Skeletal muscle satellite cell (primary cell): ENCODE results near the gene ZKSCAN1.
"Not testable (repeated sequence)": the region's sequence is repeated elsewhere in the genome, so short reads cannot be mapped to it uniquely, and the experiment has no call there.

ENCODE experiments used
- H3K27me3 ChIP-seq: 2 replicates; pipeline ENCODE4 v1.7.0; 2013; ENCODE audit warnings: low read length; ENCODE audit not compliant: control insufficient read depth, insufficient read depth
- H3K36me3 ChIP-seq: 2 replicates; pipeline ENCODE4 v1.7.0; 2013; ENCODE audit warnings: mild to moderate bottlenecking, control low read depth, low read length; ENCODE audit not compliant: insufficient read depth
- H3K4me1 ChIP-seq: 2 replicates; pipeline ENCODE4 v1.7.0; 2013; ENCODE audit warnings: low read length; ENCODE audit not compliant: control insufficient read depth, insufficient read depth
- H3K4me2 ChIP-seq: 2 replicates; pipeline ENCODE4 v1.7.0; 2013; ENCODE audit warnings: mild to moderate bottlenecking, low read length
- H3K4me3 ChIP-seq: 2 replicates; pipeline ENCODE4 v1.7.0; 2013; ENCODE audit warnings: low read length
- H3K9ac ChIP-seq: 2 replicates; pipeline ENCODE4 v1.7.0; 2013; ENCODE audit warnings: mild to moderate bottlenecking, low read depth, low read length, moderate library complexity
- H3K9me3 ChIP-seq: replicated peaks from 2 replicates; pipeline ENCODE4 v1.7.0; 2013; ENCODE audit warnings: mild to moderate bottlenecking, control low read depth, low read length

The ZKSCAN1 gene

DNA sequence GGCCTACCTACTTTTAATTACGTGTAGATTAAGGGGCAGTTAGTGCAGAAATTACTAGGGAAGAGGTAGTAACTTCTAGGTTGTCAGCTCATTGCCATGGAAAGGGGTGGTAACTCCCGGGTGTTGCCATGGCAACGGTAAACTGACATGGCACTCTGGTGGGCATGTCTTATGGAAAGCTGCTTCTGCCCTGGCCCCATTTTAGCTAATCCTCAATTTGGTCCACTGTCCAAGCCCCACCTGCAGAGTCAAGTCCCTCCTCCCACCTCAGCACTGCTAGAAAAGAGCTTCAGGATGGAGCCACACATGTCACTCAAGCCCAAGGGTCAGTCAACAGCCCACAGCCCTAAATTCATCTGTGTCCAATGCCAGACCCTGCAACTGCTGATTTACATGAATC, 7.5 kb upstream of the ZKSCAN1 start:
- Histone ChIP-seq H3K4me3 (no peak overlapping the region), H3K9me3 (no peaks in the 10 kb centered on the region), H3K9ac (no peak overlapping the region), H3K4me2 (no peak overlapping the region), H3K4me1 (no peaks in the 10 kb centered on the region), H3K36me3 (no peaks in the 10 kb centered on the region), H3K27me3 (peaks cover 19% of the 10 kb centered on the region)

DNA sequence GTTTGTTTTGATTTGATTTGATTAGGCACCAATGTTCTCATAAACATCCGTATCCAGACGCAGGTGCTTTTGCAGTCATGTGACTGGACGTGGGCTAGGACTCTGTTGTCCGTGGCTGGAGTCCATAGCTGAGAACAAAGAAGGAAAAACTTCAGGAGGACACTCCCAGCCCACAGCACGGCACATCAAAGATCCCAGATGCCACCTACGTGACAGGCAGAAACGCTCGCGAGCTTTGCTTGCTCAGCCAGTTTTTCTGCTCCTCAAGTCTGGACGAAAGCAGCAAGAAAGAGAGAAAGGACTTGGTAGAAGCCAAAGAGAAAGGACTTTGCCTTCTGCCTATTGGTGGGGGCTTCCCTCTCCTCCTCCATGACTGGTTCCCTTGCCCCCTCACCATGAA, 6.9 kb upstream of the ZKSCAN1 start:
- Histone ChIP-seq H3K4me3 (no peak overlapping the region), H3K9ac (no peak overlapping the region), H3K27me3 (peaks cover 19% of the 10 kb centered on the region), H3K4me2 (no peak overlapping the region), H3K36me3 (no peaks in the 10 kb centered on the region), H3K9me3 (no peaks in the 10 kb centered on the region), H3K4me1 (no peaks in the 10 kb centered on the region)

DNA sequence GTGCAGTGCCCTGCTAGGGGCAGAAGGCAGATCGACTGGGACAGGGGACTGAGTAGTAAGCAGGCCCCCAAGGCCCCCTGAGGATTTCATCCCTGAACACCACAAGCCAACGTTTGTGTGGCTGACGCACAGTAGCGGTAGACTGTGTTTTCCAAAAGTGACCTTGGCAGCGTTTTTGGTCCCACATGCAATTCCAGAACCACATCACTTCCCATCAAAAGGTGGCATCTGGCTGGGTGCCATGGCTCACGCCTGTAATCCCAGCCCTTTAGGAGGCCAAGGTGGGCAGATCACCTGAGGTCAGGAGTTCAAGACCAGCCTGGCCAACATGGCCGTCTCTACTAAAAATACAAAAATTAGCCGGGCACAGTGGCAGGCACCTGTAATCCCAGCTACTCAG, 5.4 kb upstream of the ZKSCAN1 start:
- not testable (repeated sequence) for H3K4me1 ChIP-seq, H3K9ac ChIP-seq, H3K4me3 ChIP-seq, H3K36me3 ChIP-seq, H3K9me3 ChIP-seq, H3K4me2 ChIP-seq
- peaks cover 11% of the 10 kb centered on the region for H3K27me3 ChIP-seq

DNA sequence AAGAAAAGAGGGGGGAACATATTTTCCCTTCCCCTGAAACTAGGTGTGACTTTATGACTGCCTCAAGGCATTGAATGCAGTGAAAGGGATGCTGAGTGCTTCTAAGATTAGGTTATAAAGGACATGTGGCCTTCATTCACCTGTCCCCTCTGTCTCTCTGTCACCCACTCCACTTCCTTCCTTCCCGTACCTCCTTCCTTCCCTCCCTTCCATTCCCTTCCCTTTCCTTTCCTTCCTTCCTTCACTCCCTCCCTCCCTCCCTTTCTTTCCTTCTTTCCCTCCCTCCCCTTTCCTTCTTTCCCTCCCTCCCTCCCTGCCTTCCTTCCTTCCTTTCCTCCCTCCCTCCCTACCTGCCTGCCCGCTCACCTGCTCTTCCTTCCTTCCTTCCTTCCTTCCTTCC, 4.5 kb upstream of the ZKSCAN1 start:
- Histone ChIP-seq H3K27me3 (peaks cover 11% of the 10 kb centered on the region), H3K4me3 (no peak overlapping the region), H3K36me3 (no peaks in the 10 kb centered on the region), H3K4me1 (peaks cover 4% of the 10 kb centered on the region), H3K9me3 (no peaks in the 10 kb centered on the region), H3K4me2 (no peak overlapping the region), H3K9ac (no peak overlapping the region)

DNA sequence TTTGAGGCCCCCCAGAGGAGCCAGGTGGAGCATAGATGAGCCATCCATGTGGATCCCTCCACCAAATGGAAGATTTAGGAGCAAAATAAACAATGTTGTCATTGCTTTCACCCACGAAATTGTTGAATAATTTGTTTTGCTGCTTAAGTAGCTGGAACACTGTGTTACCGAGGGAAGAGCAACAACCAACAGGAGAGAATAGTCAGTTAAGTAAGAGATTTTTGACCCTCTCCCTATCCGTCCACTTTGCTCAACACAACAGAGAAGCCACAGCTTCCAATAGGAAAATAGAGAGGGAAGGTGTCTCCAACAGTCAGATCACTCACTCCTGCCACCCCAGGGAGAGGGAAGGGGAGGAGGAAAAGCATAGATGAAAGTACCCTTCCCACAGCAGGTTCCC, 3.9 kb upstream of the ZKSCAN1 start:
- H3K36me3 ChIP-seq, result no peaks in the 10 kb centered on the region
- H3K9me3 ChIP-seq, result no peaks in the 10 kb centered on the region
- H3K4me3 ChIP-seq, result no peak overlapping the region
- H3K4me2 ChIP-seq, result no peak overlapping the region
- H3K9ac ChIP-seq, result no peak overlapping the region
- peaks cover 11% of the 10 kb centered on the region for H3K27me3 ChIP-seq
- H3K4me1 ChIP-seq, result peaks cover 4% of the 10 kb centered on the region

DNA sequence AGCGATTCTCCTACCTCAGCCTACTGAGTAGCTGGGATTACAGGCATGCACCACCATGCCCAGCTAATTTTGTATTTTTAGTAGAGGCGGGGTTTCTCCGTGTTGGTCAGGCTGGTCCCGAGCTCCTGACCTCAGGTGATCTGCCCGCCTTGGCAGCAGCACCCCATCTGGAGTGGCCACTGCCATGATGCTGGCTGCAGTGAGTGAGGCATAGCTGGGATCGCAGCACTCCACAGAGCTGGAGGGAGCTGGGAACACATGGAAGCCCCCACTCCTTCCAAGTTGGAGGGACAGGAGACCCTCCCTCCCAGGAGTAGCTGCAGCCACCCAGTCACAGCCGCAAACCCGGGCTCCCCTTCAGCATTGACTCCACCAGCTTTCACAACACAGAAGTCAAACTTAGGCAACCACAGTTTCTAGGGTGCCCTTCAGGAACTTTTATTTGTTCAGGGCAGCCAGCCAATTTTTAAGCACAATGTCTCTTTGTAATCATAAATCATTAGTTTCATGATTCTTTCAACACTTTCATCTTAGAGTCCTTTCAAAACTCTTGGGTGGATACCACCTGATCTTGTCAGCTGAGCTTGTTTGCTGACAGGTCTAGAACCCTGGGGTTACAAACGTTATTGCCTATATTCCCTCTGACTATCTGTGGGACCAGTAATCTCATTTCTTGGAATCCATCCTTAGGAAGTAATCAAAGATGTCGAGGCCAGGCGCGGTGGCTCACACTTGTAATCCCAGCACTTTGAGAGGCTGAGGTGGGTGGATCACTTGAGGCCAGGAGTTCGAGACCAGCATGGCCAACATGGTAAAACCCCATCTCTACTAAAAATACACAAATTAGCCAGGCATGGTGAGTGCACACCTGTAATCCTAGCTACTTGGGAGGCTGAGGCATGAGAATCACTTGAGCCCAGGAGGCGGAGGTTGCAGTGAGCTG, 2.7 kb upstream of the ZKSCAN1 start:
- not testable (repeated sequence) for H3K4me3 ChIP-seq, H3K4me2 ChIP-seq, H3K9ac ChIP-seq, H3K9me3 ChIP-seq, H3K36me3 ChIP-seq
- H3K27me3 ChIP-seq, result peaks cover 11% of the 10 kb centered on the region
- peaks cover 10% of the 10 kb centered on the region for H3K4me1 ChIP-seq

DNA sequence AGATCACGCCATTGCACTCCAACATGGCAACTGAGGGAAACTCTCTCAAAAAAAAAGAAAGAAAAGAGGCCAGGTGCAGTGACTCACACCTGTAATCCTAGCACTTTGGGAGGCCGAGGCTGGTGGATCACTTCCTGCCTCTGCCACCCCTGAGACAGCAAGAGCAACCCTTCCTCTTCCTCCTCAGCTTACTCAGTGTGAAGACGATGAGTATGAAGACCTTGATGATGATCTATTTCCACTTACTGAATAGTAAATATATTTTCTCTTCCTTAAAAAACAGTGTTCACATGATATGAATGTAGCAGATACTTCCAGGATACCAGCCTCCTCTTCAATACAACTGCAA, 2.1 kb upstream of the ZKSCAN1 start:
- H3K4me1 ChIP-seq, result peaks cover 10% of the 10 kb centered on the region
- H3K4me2 ChIP-seq, result no peak overlapping the region
- H3K4me3 ChIP-seq, result no peak overlapping the region
- H3K9ac ChIP-seq, result no peak overlapping the region
- H3K36me3 ChIP-seq, result peaks cover 2% of the 10 kb centered on the region
- no peaks in the 10 kb centered on the region for H3K9me3 ChIP-seq
- peaks cover 10% of the 10 kb centered on the region for H3K27me3 ChIP-seq

DNA sequence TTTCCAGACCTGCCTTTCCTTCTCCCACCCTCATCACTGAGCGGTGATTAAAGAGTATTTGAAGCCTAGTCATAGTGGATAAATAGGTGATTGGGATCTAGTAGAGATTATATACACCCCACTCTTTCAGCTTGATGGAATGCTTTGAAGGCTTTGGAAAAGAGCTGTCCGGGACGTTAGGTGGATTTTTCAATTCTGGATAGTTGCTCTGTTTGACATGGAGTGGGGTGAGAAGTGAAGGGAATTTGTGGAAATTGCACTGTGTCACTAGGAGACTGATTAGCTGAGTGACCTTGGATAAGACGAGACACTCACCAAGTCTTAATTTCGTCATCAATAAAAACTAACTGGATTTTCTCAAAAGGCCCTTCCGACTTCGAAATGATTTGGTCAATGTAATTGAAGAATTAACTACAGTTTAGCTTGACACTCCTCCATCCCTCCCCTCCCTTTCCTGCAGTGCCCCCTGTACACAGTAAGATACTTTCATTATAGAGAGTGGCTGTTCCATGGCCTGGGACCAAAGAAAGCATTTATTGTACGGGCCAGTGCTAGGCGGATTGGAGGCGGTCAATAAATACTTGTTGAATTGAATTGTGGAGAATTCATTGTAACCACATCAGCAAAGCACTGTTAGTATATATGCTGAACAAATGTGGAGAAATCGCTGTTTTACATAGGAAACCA, 962 bp downstream of the ZKSCAN1 start:
- Histone ChIP-seq H3K36me3 (peaks cover 2% of the 10 kb centered on the region), H3K4me2 (peak overlapping the region; percentile 88), H3K4me3 (peak overlapping the region; percentile 87), H3K27me3 (peaks cover 6% of the 10 kb centered on the region), H3K9ac (peak overlapping the region; percentile 100), H3K9me3 (no peaks in the 10 kb centered on the region), H3K4me1 (peaks cover 10% of the 10 kb centered on the region)

DNA sequence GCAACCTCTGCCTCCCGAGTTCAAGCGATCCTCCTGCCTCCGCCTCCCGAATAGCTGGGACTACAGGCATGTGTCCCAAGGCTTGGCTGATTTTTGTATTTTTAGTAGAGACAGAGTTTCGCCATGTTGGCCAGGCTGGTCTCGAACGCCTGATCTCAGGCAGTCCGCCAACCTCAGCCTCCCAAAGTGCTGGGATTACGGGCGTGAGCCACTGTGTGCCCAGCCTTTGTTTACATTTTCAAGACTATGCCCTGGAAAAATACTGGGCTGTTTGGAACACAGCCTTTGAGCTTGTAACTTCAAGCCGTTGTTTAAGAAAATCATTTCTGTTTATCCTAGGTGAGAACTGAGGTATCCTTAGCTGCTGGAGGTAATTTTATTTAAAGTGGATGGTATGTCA, 1.9 kb downstream of the ZKSCAN1 start:
- Histone ChIP-seq H3K27me3 (no peaks in the 10 kb centered on the region), H3K4me1 (peaks cover 10% of the 10 kb centered on the region), H3K9ac (peak overlapping the region; percentile 31), H3K4me2 (peak overlapping the region; percentile 88), H3K4me3 (peak overlapping the region; percentile 35), H3K36me3 (peaks cover 10% of the 10 kb centered on the region), H3K9me3 (no peaks in the 10 kb centered on the region)

DNA sequence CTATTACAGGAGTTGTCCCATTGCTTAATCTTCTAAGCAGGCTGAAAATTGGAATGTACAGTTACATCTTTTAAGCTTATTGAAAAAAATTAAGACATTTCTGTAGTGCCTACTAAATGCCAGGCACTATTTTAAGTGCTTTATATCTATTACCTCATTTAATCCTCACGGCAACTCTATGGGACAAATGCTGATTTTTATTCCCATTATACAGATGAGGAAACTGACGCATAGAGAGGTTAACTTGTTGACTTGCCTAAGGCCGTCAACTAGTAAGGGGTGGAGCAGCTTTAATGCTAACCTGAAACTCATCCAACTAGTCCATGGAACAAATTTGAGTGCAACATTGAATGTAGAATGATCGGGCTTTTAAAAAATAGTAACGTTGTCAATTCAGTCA, 2.5 kb downstream of the ZKSCAN1 start:
- Histone ChIP-seq H3K4me3 (no peak overlapping the region), H3K9me3 (no peaks in the 10 kb centered on the region), H3K36me3 (peaks cover 16% of the 10 kb centered on the region), H3K4me2 (peak overlapping the region; percentile 88), H3K27me3 (no peaks in the 10 kb centered on the region), H3K9ac (peak overlapping the region; percentile 31), H3K4me1 (peaks cover 10% of the 10 kb centered on the region)

DNA sequence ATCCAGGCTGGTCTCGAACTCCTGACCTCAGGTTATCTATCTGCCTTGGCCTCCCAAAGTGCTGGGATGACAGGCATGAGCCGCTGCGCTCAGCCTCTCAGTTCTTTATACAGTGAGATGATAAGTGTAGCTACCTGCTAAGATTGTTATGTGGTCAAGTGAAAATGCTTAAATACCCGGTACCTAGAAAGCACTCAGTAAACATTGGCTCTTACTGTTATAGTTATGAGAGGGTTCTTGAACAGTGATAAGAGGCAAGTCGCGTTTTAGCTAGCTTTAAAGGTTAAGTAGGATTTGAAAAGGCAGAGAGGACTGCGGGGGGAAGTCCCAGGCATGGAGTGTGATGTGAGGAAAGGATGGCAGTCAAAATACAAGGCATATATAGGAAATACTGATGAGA, 4.5 kb downstream of the ZKSCAN1 start:
- Histone ChIP-seq H3K27me3 (no peaks in the 10 kb centered on the region), H3K4me3 (no peak overlapping the region), H3K9ac (no peak overlapping the region), H3K36me3 (peaks cover 35% of the 10 kb centered on the region), H3K9me3 (no peaks in the 10 kb centered on the region), H3K4me1 (peaks cover 10% of the 10 kb centered on the region), H3K4me2 (no peak overlapping the region)

DNA sequence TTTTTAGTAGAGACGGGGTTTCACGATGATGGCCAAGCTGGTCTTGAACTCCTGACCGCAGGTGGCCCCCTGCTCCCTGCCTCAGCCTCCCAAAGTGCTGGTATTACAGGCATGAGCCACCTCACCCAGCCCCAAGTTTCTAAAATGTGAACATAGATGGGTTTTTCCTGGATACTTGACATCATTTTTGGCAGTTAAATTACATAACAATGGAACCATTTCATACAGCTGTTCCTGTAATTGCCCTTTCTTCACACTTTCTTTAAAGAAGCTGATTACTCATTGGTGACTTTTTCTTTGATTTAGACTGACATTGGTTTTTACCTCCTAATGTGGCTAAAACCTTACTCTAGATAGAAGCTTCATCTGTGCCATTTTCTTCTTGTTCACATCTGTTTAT, 5.9 kb downstream of the ZKSCAN1 start:
- H3K4me2 ChIP-seq, result no peak overlapping the region
- peaks cover 6% of the 10 kb centered on the region for H3K4me1 ChIP-seq
- no peak overlapping the region for H3K9ac ChIP-seq
- H3K27me3 ChIP-seq, result no peaks in the 10 kb centered on the region
- H3K36me3 ChIP-seq, result peaks cover 44% of the 10 kb centered on the region
- no peaks in the 10 kb centered on the region for H3K9me3 ChIP-seq
- no peak overlapping the region for H3K4me3 ChIP-seq
